NCI-H2227 treated with DMSO at 0.1 percent for 48 hours (cell line): ENCODE measurements around the gene ENOX1.

Source experiments
- DNase-seq: peaks from one replicate; lab custom pipeline; 2025; lab: John Stamatoyannopoulos, UW

ENOX1 gene

DNA sequence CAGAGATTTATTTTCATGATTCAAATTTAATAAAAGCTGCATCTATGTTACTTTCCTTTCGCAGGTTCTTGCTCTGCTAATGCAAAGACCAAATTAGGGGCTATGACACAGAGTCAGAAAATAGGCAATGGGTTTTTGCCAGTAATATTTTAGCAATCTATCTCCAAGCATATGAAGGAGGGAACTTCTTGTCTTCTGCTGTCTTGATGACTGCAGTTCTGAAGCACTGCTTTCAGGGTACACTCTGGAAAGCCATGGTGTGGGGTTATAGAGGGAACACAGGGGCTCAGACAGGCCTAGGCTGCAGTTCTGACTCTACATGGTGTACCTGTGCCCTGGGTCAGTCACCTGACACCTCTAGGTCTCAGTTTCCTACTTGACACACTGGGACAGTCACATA lies 500.0 kb downstream of the ENOX1 start:
- no peak for DNase-seq

DNA sequence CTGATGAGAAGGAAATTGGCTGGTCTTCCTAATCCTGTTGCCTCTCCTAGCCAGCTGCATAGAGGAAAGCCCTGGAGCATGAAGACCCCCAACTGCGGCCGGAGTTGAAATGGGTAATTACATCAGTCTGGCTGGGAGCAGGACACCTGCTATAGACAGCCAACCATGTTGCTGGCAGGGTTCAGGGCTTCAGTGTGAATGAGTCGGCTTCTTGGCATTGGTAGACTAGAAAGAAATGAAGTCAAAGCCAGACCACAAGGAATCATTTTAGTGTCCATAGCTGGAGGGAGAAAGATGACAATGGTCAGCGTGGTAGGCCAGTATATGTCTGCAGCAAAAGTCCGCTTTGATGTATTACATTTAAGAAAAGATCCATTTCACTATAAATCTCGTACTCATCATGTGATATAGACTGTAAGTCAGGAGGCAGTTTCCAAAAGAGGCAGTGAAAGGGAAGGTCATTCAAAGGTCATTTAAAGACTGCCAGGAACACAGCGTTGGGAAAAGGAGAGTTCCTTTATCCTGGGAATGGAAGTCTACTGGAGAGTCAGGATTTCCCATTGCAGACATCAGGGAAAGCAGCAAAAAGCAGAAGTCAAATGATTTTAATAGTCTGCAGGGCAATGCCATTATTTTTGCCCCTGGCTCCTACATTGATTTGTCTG lies 500.7 kb downstream of the ENOX1 start:
- peak; percentile 31 for DNase-seq

GRCh38 chr13:43284162-43284561 lies 502.6 kb downstream of the ENOX1 start:
- no peak for DNase-seq

GRCh38 chr13:43279696-43280095 lies 507.1 kb downstream of the ENOX1 start:
- DNase-seq = no peak

DNA sequence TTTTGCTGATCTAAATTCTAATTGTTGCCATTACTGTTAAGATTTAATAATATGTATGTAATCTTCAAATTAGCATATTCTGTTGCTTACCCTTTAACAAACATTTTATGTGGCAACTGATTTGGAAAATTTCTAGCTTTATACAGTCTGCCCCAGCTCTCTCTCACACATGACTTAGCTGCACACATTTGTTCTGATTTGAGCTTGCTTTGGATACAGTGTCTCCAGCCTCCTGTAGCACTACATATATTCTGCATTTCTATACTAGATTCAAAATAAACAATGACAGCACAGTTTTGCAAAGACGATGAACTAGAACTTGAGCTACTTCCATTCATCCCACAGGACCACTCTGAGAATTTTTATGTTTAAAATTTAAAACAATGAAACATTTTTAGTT lies 508.6 kb downstream of the ENOX1 start:
- DNase-seq = no peak

GRCh38 chr13:43277142-43277541 lies 509.6 kb downstream of the ENOX1 start:
- DNase-seq = no peak

GRCh38 chr13:43274881-43275280 lies 511.9 kb downstream of the ENOX1 start:
- DNase-seq = no peak

- no peak for DNase-seq
These were observed 513.4 kb downstream of the ENOX1 start for GRCh38 chr13:43273362-43273761.

- DNase-seq = no peak
These were observed 513.9 kb downstream of the ENOX1 start for GRCh38 chr13:43272851-43273250.

GRCh38 chr13:43271152-43271551 lies 515.6 kb downstream of the ENOX1 start:
- no peak for DNase-seq

GRCh38 chr13:43270130-43270830 lies 516.5 kb downstream of the ENOX1 start:
- no peak for DNase-seq

DNA sequence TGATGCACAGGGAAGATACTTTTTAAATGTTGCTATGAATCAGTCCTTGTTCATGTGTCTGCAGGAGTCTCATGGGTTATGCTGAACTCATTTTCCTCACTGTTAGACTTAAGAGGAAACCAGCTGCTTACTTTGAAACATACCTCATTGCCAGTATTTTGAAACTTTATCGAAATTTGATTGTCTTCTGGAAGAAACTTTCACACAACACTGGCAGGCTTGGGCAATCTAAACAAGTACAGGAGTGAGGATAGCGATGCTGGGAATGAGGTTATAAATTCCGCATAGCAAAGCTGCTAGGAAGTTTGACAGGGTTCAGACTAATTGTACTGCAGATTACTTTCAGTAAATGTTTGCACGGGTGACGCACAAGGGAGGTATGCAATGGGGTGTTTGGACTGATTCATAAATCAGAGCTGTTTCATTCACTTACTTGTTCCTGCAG lies 517.7 kb downstream of the ENOX1 start:
- no peak for DNase-seq

DNA sequence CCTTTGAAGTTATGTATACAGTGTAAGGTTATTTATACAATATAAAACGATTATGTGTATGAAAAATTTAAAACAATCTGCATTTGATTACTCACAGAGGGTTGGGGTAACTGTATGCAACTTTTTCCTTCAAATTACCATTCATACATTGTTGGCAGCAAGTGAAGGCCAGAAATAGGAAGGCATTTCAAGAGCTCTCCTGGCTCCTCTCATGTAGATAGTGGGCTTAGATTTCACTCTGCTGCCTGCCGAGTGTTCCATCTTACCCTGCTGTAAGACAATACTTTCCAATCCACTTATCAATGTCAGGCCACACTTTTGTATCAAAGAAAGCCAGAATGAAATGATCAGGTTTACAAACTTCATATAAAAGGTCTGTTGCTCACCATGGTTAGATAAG lies 518.1 kb downstream of the ENOX1 start:
- DNase-seq = no peak

- DNase-seq = no peak
These were observed 518.9 kb downstream of the ENOX1 start for GRCh38 chr13:43267916-43268315.

DNA sequence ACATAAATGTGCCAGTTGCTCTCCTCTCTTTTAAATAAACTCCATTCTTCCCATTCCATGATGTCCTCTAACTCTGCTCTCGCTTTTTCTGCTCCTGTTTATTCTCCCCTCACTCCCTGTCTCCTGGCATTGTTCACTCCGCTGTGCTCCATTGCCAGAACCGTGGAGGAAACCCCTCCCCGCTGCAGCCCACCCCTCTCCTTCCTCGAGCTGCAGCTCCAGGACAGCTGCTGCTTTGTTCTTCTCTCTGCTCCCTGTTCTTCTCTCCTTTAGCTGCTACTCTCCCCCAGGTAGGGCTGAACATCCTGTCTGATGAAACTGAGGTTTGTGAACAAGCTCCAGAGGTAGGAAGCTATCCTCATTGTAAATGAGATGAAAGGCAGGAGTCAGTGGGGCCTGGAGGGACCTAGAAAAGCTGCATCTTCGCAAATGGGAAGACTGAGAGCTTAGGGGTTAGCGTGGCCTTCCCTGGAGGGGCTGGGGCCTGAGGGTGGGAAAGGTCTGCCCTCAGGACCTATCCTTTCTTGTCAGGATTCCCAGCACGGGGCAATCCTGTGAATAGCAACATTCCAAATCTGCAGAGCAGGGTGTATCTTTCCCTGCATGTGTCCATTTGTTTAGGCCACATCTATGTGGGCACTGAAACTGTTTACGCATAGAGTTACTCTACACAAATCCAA lies 519.7 kb downstream of the ENOX1 start:
- no peak for DNase-seq

GRCh38 chr13:43265028-43265427 lies 521.7 kb downstream of the ENOX1 start:
- DNase-seq = no peak

GRCh38 chr13:43264458-43264857 lies 522.3 kb downstream of the ENOX1 start:
- DNase-seq = no peak

DNA sequence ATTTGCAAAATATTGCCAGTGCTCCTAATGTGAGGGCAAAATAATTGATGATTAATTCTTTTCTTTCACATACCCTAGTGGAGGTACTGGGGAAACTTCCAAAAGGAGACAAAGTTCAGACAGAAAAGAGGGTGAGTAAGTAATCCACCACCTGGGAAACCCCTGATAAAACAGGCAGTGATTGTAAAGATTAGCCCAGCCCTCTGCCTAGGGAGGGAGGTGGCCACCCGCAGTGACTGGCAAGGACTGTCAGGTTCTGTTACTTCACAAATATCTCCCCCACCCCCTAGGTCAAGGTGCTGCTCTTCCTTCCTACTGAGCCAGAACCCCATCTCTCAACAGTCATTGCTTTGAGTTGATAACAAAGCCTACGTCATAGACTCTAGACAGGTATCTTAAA lies 523.7 kb downstream of the ENOX1 start:
- no peak for DNase-seq

DNA sequence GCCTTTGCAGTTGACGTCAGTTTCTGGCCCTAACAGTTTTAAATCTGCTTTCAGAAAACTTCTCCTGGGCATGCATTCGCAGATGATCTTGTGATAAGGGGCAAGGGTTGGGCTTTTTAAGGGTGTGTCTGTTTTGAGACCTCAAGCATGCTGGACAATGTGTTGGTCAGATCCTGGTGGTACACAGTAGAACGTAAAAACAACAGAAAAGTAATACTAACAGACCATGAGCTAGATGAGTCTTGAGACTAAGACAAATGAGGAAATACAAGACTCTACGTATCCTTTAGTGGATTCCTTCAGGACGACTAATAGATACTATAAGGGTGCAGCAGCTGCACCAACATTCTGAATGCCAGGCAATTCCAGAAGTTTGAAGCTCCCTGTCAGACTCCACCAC lies 525.8 kb downstream of the ENOX1 start:
- DNase-seq = no peak

- no peak for DNase-seq
These were observed 528.0 kb downstream of the ENOX1 start for GRCh38 chr13:43258771-43259170.

DNA sequence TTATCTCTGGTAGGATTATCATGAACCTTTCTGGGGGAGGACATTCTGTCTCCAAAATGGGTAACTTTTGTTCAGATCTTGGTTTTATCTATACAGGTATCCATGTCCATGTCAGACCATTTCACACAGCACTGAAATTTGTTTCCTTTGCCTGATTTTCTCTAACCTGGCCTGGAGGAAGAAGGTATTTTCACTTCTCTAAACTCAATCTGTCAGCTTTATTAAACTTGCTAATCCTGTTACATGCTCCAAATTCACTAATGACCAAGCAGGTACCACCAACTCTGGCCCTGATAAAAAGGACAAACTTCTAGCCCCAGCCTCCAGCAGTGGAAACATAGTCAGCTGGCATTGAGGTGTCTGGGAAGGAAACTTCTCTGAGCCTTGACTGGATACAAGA lies 529.0 kb downstream of the ENOX1 start:
- no peak for DNase-seq

GRCh38 chr13:43251961-43252360 lies 534.8 kb downstream of the ENOX1 start:
- no peak for DNase-seq

DNA sequence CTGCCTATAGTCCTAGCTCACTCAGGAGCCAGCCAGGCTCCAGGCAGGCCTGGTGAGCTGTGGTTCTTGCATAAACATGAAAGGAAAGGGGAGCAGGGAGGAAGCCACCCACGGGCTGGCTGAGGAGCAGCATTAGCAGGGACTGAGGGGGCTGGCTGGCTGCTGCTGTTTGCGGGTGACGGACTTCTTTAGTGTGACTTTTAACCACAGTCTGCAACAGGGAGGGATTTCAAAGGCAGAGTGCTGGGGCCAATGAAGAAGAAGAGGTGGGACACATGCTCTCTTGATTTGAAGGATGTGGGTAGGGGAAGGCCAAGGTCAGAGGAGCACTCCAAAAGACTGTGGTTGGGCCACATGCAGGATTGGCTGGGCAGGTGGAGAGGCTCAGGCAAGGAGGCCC lies 540.4 kb downstream of the ENOX1 start:
- DNase-seq = no peak
